Myocyte (in vitro differentiated cells): ENCODE results near the gene OTOP1. TPM values are rescaled to one million over a fixed set of nuclear protein-coding genes. Genes with fewer than 3 reads are reported as not detected.
"Not testable (repeated sequence)": the region's sequence is repeated elsewhere in the genome, so short reads cannot be mapped to it uniquely, and the experiment has no call there.

Experiments
- DNase-seq: peaks from one replicate; pipeline ENCODE4 v3.0.0-alpha.2; 2012; ENCODE audit warnings: low read depth
- polyA plus RNA-seq: library from polyadenylated mRNA; unstranded; fragments of >200 nt; gene quantifications from one replicate; pipeline ENCODE4 v1.2.1, GENCODE V29; 2012; ENCODE audit warnings: missing spikeins
- total RNA-seq: library from RNA; depleted of rRNA; stranded (reverse); fragments of >200 nt; gene quantifications from 2 replicates; pipeline ENCODE4 v1.2.3, GENCODE V29; 2014

The OTOP1 gene, protein sequence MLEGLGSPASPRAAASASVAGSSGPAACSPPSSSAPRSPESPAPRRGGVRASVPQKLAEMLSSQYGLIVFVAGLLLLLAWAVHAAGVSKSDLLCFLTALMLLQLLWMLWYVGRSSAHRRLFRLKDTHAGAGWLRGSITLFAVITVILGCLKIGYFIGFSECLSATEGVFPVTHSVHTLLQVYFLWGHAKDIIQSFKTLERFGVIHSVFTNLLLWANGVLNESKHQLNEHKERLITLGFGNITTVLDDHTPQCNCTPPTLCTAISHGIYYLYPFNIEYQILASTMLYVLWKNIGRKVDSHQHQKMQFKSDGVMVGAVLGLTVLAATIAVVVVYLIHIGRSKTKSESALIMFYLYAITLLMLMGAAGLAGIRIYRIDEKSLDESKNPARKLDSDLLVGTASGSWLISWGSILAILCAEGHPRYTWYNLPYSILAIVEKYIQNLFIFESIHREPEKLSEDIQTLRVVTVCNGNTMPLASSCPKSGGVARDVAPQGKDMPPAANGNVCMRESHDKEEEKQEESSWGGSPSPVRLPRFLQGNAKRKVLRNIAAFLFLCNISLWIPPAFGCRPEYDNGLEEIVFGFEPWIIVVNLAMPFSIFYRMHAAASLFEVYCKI
- total RNA-seq: not detected in 2 replicates
- polyA plus RNA-seq: not detected

DNA sequence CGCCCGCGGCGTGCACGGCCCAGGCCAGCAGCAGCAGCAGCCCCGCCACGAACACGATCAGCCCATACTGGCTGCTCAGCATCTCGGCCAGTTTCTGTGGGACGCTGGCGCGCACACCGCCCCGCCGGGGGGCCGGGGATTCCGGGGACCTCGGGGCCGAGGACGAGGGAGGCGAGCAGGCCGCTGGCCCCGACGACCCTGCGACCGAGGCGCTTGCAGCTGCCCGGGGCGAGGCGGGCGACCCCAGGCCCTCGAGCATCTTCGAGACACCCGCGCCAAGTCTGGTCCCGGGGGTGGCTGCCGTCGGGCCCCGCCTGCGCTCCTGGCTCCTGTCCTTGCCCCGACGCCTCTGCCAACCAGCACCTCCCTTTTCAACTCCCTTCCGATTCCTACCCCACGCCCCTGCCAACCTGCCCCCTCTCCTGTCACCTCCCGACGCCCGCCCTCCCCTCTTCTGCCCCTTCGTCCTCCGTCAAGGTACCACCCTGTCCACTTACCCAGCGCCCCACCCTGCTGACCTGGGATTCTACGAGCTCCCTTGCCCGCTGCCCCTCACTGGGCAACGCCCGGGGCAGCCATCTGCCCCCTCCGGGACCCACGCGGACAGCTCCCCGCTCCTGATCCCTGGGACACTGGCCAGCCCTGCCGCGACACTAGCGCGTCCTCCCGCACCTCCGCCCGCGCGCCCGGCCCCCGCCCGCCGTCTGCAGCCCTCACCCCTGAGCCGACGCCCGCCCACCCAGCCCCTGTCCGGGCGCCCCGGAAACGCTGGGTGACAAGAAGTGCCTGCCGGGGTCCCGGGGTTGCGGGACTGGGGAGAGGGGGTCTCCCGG lies at the start of gene OTOP1:
Gene OTOP1, minus strand, starts transcription at position 324 of the 833 bp plus-strand sequence. Its CDS starts 65 bp downstream, at position 259.
- DNase-seq: no peak

DNA sequence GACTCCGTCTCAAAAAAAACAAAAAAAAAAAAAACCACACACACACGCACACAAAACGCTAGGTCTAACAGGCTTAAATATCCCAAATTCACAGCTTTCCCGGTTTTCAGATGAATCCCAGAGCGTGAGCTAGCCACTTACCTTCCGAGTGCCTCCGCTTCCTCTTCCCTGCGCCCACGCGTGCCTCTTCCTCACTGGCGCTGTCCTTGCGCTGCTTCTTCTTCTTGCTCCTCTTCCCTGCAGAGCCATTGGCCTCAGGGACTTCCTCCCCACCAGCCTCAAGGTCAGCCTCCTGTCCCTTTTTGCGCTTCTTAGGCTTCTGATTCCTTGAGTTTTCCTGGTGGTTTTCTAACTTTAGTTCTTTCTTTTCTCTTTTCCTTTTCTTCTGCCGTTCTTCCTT lies 47.5 kb upstream of the OTOP1 start:
- no peak for DNase-seq

DNA sequence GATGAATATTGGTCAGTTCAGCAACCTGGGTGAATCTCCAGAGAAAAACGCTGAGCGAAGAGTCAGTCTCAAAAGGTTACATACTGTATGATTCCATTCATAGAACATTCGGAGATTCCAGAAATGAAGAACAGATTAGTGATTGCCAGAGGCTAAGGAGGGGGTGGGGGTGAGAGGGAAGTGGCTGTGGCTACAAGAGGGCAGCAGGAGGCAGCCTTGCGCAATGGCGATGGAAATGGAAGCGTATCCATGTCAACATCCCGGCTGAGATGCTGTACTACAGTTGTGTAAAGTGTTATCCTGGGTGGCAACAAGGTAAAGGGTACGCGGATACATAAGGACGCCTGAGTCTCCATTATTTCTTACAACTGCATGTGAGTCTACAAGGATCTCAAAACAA lies 45.2 kb upstream of the OTOP1 start:
- DNase-seq: no peak

- DNase-seq: peak; percentile 41
Measured at GRCh38 chr4:4270529-4270928, 43.8 kb upstream of the OTOP1 start.

DNA sequence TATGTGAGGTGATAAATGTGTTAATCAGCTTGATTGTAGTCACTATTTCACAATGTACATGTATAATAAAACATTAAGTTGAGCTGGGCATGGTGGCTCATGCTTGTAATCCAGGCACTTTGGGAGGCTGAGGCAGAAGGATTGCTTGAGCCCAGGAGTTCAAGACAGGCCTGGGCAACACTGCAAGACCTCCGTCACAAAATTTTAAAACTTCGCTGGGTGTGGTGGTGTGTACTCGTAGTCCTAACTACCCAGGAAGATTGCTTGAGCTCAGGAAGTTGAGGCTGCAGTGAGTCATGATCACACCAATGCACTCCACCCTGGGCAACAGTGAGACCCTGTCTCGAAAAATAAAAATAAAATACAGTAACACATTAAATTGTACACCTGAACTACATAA lies 43.1 kb upstream of the OTOP1 start:
- no peak for DNase-seq

GRCh38 chr4:4269331-4269731 lies 42.6 kb upstream of the OTOP1 start:
- no peak for DNase-seq

DNA sequence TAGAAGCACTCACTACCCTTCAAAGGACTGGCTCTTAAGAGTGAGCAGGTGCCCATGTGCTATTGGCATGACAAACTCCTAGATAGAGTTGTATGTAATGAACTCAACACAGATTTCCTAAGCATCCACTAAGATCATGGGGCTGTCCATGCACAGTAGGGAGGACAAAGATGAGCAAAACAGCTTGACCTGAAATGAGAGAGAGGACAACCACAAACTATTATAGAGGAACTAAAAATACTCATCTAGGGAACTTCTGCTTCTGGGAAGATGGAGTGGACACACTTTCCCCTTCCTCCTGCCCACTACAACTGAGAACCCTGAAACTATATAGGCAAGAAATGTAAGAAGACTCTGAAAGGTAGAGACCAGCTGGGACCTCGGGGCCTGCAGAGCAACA lies 42.0 kb upstream of the OTOP1 start:
- peak; percentile 21 for DNase-seq

GRCh38 chr4:4267981-4268380 lies 41.3 kb upstream of the OTOP1 start:
- peak; percentile 18 for DNase-seq

DNA sequence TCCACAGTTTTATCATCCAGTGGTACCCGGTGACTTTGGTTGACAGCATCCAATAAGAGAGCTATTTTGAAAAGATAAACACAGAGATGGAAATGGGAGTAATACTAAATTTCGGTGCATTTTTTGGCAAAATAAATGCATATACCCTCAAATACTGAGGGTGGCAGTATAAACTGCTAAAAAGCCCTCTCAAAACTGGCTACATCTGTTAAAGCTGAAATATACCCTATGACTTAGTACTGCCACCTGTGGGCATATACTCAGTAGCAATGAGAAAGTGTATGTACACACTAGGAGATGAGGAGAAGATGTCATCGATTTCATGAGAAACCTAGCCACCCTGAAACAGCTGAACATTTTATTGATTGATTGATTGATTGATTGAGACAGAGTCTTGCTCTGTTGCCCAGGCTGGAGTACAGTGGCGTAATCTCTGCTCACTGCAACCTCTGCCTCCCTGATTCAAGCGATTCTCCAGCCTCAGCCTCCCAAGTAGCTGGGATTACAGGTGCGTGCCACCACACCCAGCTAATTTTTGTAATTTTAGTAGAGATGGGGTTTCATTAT lies 33.5 kb upstream of the OTOP1 start:
- peak; percentile 43 for DNase-seq

GRCh38 chr4:4259484-4260100 lies 32.9 kb upstream of the OTOP1 start:
- no peak for DNase-seq

GRCh38 chr4:4257705-4258104 lies 31.0 kb upstream of the OTOP1 start:
- DNase-seq: not testable (repeated sequence)

GRCh38 chr4:4256799-4257198 lies 30.1 kb upstream of the OTOP1 start:
- DNase-seq: no peak

- DNase-seq: no peak
Measured at GRCh38 chr4:4254666-4255065, 27.9 kb upstream of the OTOP1 start.

- DNase-seq: no peak
Measured at GRCh38 chr4:4254199-4254598, 27.5 kb upstream of the OTOP1 start.

DNA sequence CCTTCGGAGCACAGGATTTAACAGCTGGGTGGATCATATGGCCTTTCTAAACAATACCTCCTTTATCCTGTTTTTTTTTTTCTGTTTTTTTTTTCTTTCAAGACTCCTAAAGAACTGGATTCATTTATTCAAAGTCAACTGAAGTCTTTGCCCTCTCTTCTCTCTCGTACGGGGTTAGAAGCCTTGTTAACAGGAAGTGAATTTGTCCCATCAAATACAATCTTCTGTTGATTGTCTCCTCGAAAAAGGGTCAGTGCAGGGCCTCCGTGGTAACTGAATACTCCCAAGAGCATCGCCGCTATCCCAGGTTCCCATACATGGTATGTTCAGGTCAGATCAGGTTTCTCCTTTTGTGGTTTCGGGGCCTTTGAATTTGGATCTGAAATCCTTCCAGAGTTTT lies 23.1 kb upstream of the OTOP1 start:
- DNase-seq: no peak

DNA sequence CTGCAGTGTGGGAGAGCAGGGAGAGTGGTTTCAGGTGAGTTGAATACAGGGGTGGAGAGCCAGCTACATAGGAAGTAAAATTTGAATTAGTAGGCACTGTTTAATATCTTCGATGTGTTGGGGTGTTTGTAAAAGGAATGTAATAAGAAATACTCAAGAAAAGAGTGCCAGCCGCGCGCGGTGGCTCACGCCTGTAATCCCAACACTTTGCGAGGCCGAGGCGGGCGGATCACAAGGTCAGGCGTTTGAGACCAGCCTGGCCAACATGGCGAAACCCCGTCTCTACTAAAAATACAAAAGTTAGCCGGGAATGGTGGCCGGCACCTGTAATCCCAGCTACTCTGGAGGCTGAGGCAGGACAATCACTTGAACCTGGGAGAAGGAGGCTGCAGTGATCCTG lies 22.6 kb upstream of the OTOP1 start:
- not testable (repeated sequence) for DNase-seq

- DNase-seq: no peak
Measured at GRCh38 chr4:4248885-4249203, 22.1 kb upstream of the OTOP1 start.

- DNase-seq: peak; percentile 95
Measured at GRCh38 chr4:4248029-4248884, 21.5 kb upstream of the OTOP1 start, which contains the start of gene TMEM128. Gene TMEM128, minus strand, starts transcription at chr4:4248223. Its CDS starts 21 bp downstream, at chr4:4248202.

- DNase-seq: no peak
Measured at GRCh38 chr4:4247696-4248028, 20.9 kb upstream of the OTOP1 start.

DNA sequence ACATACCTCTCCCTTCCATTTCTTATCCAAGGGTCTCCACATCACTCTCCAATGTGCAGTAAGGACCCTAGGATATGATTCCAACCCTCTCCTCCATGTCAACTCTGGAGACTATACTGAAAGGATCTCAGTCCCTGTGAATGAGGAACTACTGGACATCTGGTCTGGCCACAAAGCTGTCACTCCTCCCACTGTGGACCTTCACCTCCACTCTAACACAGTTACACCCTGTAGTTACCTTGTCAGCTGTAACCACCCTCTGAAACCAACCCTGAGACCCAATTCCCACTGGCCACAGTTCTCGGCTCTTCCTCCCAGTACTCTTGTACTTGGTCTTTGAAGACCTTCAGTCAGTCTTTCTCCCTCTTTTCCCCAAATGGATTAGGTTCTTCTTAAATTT lies 18.4 kb upstream of the OTOP1 start:
- no peak for DNase-seq
